ENCODE measurements around the gene SLC16A1.
A peak's percentile ranks its signal among the peaks of the same experiment; 100 is the strongest.

SLC16A1 gene

DNA sequence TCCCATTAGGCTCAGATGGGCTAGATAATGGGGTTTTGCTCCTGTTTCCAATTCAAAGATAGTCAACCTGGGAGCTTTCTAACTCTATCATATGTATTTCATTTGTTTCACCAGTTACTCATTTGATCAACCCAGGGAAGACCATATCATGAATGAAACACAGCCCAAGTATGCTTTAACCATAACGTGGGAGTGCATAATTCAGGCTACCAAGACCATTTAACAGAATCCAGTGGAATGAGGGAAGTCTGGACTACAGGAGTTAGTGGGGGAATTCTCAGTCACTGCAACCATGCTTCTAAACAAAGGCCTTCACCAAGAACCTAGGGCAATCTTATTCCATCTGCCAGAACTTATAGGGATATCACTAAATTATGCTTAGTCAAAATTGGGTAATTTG lies 15.0 kb upstream of the SLC16A1 start:
- Histone ChIP-seq H3F3A (ENCODE audit: low read depth) (no peaks in the 10 kb centered on the region), H4K20me1 (ENCODE audit: insufficient read depth, low read length, poor library complexity, severe bottlenecking) (no peaks in the 10 kb centered on the region), H3K9me2 (replicated peaks; ENCODE audit: low read depth, low read length) (no peaks in the 10 kb centered on the region), H3K4me1 (ENCODE audit: insufficient read depth, low read length, poor library complexity, severe bottlenecking) (no peaks in the 10 kb centered on the region), H3K4me3 (ENCODE audit: low read length, poor library complexity, severe bottlenecking) (no peak overlapping the region), H3K4me2 (ENCODE audit: low read depth, low read length, poor library complexity, severe bottlenecking) (no peak overlapping the region), H3K9ac (ENCODE audit: low read depth, low read length, poor library complexity, severe bottlenecking) (no peak overlapping the region), H2AFZ (ENCODE audit: low read length) (no peak overlapping the region), H3K79me2 (ENCODE audit: insufficient read depth, low read length) (no peaks in the 10 kb centered on the region), H3K27me3 (ENCODE audit: insufficient read depth, low read length, poor library complexity, severe bottlenecking) (no peaks in the 10 kb centered on the region), H3K9me3 (ENCODE audit: insufficient read depth, low read depth, low read length) (no peaks in the 10 kb centered on the region), H3K36me3 (ENCODE audit: insufficient read depth, low read length) (peaks cover 12% of the 10 kb centered on the region; the same call in 1 of the 2 replicates)
- TF ChIP-seq EZH2phosphoT487 (IDR thresholded peaks at IDR 0.05; ENCODE audit: borderline replicate concordance): no peak
- TF ChIP-seq, protein P1, sequence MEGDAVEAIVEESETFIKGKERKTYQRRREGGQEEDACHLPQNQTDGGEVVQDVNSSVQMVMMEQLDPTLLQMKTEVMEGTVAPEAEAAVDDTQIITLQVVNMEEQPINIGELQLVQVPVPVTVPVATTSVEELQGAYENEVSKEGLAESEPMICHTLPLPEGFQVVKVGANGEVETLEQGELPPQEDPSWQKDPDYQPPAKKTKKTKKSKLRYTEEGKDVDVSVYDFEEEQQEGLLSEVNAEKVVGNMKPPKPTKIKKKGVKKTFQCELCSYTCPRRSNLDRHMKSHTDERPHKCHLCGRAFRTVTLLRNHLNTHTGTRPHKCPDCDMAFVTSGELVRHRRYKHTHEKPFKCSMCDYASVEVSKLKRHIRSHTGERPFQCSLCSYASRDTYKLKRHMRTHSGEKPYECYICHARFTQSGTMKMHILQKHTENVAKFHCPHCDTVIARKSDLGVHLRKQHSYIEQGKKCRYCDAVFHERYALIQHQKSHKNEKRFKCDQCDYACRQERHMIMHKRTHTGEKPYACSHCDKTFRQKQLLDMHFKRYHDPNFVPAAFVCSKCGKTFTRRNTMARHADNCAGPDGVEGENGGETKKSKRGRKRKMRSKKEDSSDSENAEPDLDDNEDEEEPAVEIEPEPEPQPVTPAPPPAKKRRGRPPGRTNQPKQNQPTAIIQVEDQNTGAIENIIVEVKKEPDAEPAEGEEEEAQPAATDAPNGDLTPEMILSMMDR (conservative IDR thresholded peaks at IDR 0.05; ENCODE audit: low read length): no peak

DNA sequence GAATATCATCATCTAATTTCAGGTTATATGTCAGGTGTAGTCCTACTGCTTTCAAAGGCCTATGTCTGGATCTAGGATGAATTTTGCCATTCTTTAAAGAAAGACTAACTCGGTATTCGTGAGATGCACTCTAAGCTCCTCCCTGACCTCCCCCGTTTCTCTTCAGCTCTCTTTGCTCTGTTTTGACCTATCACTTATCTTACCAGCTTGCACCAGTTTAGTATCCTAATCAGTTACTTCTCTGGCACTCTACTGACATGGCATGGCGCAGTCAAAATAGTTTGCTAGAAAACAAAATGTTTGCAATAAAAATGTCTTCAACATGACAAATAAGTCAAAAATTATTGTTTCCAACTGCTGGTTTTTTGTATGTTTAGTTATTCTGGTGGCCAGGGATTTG lies 8.4 kb upstream of the SLC16A1 start:
- Histone ChIP-seq H3K79me2 (ENCODE audit: insufficient read depth, low read length) (no peaks in the 10 kb centered on the region; the same call in 1 of the 2 replicates), H3K4me1 (ENCODE audit: insufficient read depth, low read length, poor library complexity, severe bottlenecking) (peaks cover 10% of the 10 kb centered on the region), H3K4me3 (ENCODE audit: low read length, poor library complexity, severe bottlenecking) (no peak overlapping the region), H4K20me1 (ENCODE audit: insufficient read depth, low read length, poor library complexity, severe bottlenecking) (no peaks in the 10 kb centered on the region), H3K27me3 (ENCODE audit: insufficient read depth, low read length, poor library complexity, severe bottlenecking) (no peaks in the 10 kb centered on the region), H2AFZ (ENCODE audit: low read length) (no peak overlapping the region), H3K9ac (ENCODE audit: low read depth, low read length, poor library complexity, severe bottlenecking) (no peak overlapping the region), H3F3A (ENCODE audit: low read depth) (no peaks in the 10 kb centered on the region), H3K9me2 (replicated peaks; ENCODE audit: low read depth, low read length) (no peaks in the 10 kb centered on the region), H3K4me2 (ENCODE audit: low read depth, low read length, poor library complexity, severe bottlenecking) (no peak overlapping the region), H3K9me3 (ENCODE audit: insufficient read depth, low read depth, low read length) (no peaks in the 10 kb centered on the region), H3K36me3 (ENCODE audit: insufficient read depth, low read length) (peaks cover 12% of the 10 kb centered on the region; the same call in 1 of the 2 replicates)
- TF ChIP-seq EZH2phosphoT487 (IDR thresholded peaks at IDR 0.05; ENCODE audit: borderline replicate concordance): no peak
- TF ChIP-seq, protein P1 (conservative IDR thresholded peaks at IDR 0.05; ENCODE audit: low read length): no peak

DNA sequence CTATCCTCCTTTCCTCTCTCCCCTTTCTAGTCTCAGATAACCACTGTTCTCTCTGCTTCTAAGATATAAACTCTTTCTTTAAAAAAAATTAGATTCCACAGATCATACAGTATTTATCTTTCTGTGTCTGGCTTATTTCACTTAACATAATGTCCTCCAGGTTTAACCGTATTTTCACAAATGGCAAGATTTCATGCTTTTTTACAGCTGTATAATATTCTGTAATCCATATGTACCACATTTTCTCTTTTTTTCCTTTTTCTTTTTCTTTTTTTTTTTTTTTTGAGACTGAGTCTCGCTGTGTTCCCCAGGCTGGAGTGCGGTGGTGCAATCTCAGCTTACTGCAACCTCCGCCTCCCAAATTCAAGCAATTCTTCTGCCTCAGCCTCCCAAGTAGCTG lies 5.1 kb upstream of the SLC16A1 start:
- Histone ChIP-seq H3K36me3 (ENCODE audit: insufficient read depth, low read length) (no peaks in the 10 kb centered on the region), H3K4me2 (ENCODE audit: low read depth, low read length, poor library complexity, severe bottlenecking) (peak overlapping the region; percentile 41), H3K4me3 (ENCODE audit: low read length, poor library complexity, severe bottlenecking) (peak overlapping the region; percentile 6), H2AFZ (ENCODE audit: low read length) (no peak overlapping the region), H3K27me3 (ENCODE audit: insufficient read depth, low read length, poor library complexity, severe bottlenecking) (no peaks in the 10 kb centered on the region), H3K9me3 (ENCODE audit: insufficient read depth, low read depth, low read length) (no peaks in the 10 kb centered on the region), H3K4me1 (ENCODE audit: insufficient read depth, low read length, poor library complexity, severe bottlenecking) (peaks cover 22% of the 10 kb centered on the region), H4K20me1 (ENCODE audit: insufficient read depth, low read length, poor library complexity, severe bottlenecking) (peaks cover 9% of the 10 kb centered on the region), H3K9ac (ENCODE audit: low read depth, low read length, poor library complexity, severe bottlenecking) (no peak overlapping the region), H3K79me2 (ENCODE audit: insufficient read depth, low read length) (peaks cover 27% of the 10 kb centered on the region), H3F3A (ENCODE audit: low read depth) (no peaks in the 10 kb centered on the region), H3K9me2 (replicated peaks; ENCODE audit: low read depth, low read length) (no peaks in the 10 kb centered on the region)
- TF ChIP-seq EZH2phosphoT487 (IDR thresholded peaks at IDR 0.05; ENCODE audit: borderline replicate concordance): no peak
- TF ChIP-seq, protein P1 (conservative IDR thresholded peaks at IDR 0.05; ENCODE audit: low read length): no peak
